Measurements from ENCODE around the gene FHIP2A. TPM values are rescaled to one million over a fixed set of nuclear protein-coding genes. Genes with fewer than 3 reads are reported as not detected.
A peak's percentile ranks its signal among the peaks of the same experiment; 100 is the strongest.

The FHIP2A gene
- polyA plus RNA-seq, 1 donor from 2014 or later: 30.7 TPM

- no peak for TF ChIP-seq CTCF (IDR thresholded peaks at IDR 0.05; ENCODE audit: poor library complexity, severe bottlenecking)
These were observed 48.9 kb downstream of the FHIP2A start (continued) for GRCh38 chr10:114870486-114870885.

GRCh38 chr10:114871379-114871778 lies 49.8 kb downstream of the FHIP2A start:
- H3K79me2 ChIP-seq (replicated peaks; ENCODE audit: insufficient read depth, low read length): no peaks in the 10 kb centered on the region
- peak; percentile 89 for TF ChIP-seq REST (IDR thresholded peaks at IDR 0.05; ENCODE audit: borderline replicate concordance)
- TF ChIP-seq TAF1 (IDR thresholded peaks at IDR 0.05; ENCODE audit: low read depth): no peak
- no peak overlapping the region for H3K4me2 ChIP-seq (ENCODE audit: low read length)
- H3K9me2 ChIP-seq (ENCODE audit: insufficient read depth, low read length): no peaks in the 10 kb centered on the region
- H3F3A ChIP-seq (ENCODE audit: insufficient read depth, low read length, poor library complexity, severe bottlenecking): no peaks in the 10 kb centered on the region
- H3K27me3 ChIP-seq (ENCODE audit: insufficient read depth, low read depth, low read length): no peaks in the 10 kb centered on the region
- H3K9me3 ChIP-seq (ENCODE audit: low read length): no peaks in the 10 kb centered on the region
- H3K4me3 ChIP-seq (ENCODE audit: low read length): no peak overlapping the region
- no peaks in the 10 kb centered on the region for H3K36me3 ChIP-seq (ENCODE audit: insufficient read depth, low read length)
- peak overlapping the region; percentile 88 for H3K27ac ChIP-seq (ENCODE audit: low read length)
- peak overlapping the region; percentile 15 for H3K9ac ChIP-seq (ENCODE audit: low read length)
- H2AFZ ChIP-seq (ENCODE audit: low read depth, low read length): no peak overlapping the region
- no peaks in the 10 kb centered on the region for H4K20me1 ChIP-seq (ENCODE audit: insufficient read depth)

Other genes starting within 250 kb of the FHIP2A start
- gene ABLIM1, start 163.5 kb upstream of the FHIP2A start, polyA plus RNA-seq: 9.6 and 10.1 TPM in 2 replicates
- gene TRUB1, start 116.4 kb downstream of the FHIP2A start, polyA plus RNA-seq: 45.4 and 48.8 TPM in 2 replicates